GM19193 (cell line): Measurements from ENCODE around the gene FAM217A.

Experiments used
- POLR2A ChIP-seq: IDR thresholded peaks from 4 replicates; pipeline ENCODE4 v1.6.1; 2011; ENCODE audit not compliant: insufficient read depth, insufficient read length; ENCODE audit errors: extremely low read depth

Gene FAM217A

DNA sequence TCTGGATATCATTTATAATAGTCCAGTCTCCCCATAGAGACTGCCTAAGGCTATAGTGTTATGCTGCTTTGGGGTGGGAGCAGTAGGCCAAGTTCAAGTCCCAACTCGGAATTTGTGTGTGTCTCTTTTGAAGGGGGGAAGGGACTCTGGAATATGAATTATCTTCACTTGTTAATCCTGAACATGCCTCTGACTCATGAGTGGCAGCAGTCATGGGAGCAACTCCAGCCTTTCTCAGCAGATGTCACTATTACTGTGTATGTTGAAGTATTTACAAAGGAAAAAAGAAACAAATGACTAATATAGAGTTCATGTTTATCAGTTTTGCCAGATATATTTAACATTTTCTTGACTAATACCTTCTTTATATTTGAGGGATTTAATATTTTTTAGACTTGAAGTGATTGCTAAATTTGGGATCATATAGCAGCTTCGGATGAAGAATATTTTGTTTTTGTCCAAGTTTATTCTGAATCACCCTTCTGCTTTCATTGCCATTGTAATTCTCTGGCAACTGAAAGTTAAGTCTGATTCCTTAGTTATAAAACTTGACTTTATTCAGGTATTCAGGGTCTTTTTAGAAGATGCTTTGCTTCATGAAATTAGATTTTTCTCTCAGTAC, 23.4 kb downstream of the FAM217A start:
- TF ChIP-seq POLR2A, result no peak

DNA sequence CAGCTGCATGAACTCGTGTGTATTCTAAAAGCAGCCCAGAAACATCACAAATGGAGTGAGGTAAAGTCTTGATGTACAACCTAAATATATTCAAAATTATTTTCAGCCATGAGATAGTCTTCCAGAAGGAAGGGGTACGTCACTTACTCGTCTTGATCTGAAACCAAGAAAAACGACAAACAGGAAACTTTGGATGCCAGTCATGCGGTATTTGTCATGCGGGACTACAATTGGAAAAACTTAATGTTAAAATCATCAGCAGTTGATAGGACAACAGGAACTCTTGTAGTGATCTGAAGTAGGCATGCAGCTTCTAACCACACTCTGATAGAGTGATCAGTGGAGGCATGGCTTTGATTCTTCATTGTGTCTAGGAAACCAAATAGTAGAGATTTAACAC, 29.7 kb downstream of the FAM217A start:
- TF ChIP-seq POLR2A, result no peak

DNA sequence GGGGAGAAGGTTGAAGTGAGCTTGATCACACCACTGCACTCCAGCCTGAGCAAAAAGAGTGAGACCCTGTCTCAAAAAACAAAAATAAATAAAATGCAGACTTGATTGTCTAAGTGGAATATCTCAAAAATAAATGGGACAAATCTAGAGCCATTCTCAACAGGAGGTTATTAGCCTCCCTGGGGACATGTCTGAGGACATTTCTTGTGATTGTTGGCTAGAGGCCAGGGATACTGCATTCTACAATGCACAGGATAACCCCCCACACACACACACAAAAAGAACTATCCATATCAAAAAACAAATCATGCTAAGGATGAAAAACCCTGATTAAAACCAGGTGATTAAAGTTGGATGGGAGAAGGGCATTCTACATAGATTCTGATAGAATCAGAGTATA, 37.5 kb downstream of the FAM217A start:
- TF ChIP-seq POLR2A, result no peak

DNA sequence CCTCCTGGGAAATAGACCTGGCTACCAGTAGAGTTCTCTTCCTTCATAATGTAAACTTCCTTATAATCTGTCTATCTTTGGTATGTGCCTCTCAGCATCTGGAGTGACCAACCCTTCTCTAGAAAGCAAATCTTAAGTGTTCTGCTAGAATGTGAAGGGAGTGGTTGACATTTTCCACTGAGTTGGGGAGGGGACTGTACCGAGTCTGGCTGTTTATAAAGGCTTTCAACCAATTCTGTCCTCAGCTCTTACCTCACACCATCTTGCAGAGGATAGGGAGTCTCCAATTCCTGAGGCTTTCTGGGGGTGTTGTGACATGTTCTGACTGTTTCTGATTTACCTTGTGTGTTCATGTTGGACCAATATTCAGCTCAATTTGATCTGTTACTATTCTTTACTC, 39.6 kb downstream of the FAM217A start:
- no peak for TF ChIP-seq POLR2A

DNA sequence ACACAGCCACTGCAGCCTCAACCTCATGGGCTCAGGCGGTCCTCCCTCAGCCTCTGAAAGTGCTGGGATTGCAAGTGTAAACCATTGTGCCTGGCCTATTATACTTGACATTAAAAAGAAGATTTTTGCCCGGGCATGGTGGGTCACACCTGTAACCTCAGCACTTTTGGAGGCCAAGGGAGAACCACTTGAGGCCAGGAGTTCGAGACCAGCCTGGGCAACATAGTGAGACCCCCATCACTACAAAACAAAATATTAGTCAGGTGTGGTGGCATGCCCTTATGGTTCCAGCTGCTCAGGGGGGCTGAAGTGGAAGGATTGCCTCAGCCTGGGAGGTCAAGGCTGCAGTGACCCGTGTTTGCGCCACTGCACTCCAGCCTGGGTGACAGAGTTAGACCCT, 42.4 kb downstream of the FAM217A start:
- TF ChIP-seq POLR2A, result no peak

DNA sequence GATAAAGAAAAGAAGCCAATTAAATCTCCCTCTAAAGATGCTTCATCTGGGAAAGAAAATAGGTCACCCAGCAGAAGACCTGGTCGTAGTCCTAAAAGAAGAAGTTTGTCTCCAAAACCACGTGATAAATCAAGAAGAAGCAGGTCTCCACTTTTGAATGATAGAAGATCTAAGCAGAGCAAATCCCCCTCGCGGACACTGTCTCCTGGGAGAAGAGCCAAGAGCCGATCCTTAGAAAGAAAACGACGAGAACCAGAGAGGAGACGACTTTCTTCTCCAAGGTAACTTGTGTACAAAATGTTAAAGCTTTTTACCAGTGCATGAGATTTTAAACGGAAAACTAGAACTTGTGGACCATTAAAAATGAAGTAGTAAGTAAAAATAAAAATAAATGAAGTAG, 46.5 kb downstream of the FAM217A start:
- no peak for TF ChIP-seq POLR2A

DNA sequence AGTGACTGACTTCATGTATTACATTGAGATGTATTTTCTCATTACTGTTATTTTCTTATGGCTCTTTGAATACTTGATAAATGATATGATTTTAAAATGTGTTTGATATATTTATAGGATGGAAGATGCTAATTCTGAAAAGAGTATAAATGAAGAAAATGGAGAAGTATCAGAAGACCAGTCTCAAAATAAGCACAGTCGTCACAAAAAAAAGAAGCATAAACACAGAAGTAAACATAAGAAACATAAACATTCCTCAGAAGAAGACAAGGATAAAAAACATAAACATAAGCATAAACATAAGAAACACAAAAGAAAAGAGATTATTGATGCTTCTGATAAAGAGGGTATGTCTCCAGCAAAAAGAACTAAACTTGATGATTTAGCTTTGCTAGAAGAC, 47.5 kb downstream of the FAM217A start:
- TF ChIP-seq POLR2A, result no peak

DNA sequence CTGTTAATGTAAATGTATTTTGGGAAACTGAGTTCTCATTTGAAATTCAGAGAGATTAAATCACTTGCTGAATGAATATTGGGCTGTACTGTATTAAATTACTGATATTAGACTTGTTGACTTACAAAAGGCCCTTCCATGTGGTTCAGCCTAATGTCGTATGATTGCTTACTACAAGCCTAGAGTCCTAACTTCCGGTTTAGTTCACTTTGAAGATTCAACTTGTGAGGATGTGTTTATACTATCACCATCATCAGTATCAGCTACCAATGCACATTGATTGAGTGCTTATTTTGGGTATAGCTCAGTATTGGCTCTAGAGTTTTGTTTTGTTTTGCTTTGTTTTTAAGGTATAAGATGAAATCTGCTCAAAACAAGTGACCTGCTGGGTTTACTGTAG, 48.3 kb downstream of the FAM217A start:
- TF ChIP-seq POLR2A, result no peak

DNA sequence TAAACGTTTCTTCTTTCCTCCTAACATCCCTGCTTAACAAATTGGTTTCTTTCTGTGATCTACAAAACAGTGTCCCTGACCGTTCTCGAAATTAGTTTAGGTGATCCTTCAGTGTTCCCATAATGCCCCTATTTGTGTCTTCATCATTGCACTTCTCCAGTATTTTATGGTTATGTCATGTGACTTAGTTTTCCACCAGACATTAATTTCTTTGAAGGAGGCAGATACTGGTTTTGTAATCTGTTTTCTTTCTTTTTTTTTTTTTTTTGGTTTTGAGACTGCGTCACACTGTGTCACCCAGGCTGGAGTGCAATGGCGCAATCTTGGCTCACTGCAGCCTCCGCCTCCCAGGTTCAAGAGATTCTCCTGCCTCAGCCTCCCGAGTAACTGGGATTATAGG, 49.2 kb downstream of the FAM217A start:
- no peak for TF ChIP-seq POLR2A

DNA sequence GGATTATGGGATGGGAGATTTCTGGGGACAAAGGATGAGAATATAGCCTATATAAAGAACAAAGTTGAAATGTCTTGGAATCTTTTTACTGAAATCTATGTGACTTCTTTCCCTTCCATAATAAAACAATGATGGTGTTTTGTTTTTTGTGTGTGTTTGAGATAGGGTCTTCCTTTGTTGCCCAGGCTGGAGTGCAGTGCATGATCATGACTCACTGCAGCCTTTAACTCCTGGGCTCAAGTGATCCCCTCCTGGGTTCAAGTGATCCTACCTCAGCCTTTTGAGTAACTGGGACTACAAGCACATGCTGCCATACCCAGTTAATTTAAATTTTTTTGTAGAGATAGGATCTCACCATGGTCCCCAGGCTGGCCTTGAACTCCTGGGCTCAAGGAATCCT, 50.9 kb downstream of the FAM217A start:
- TF ChIP-seq POLR2A, result no peak

DNA sequence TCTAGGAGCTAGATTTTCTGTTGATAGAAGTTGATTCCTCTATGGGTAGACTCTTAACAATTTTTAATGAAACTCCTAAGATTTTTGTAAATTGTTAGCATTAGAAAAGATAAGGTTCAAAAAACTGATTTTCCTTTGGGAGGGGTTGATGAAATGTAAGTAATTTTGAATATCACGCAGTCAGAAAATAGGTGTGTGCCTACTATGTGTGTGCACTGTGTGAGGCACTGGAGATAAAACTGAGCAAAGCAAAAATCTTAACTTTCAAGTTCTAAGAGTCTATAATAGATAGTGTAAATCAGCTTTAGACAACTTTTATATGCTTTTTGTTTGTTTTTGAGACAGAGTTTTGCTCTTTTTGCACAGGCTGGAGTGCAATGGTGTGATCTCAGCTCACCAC, 53.3 kb downstream of the FAM217A start:
- no peak for TF ChIP-seq POLR2A

DNA sequence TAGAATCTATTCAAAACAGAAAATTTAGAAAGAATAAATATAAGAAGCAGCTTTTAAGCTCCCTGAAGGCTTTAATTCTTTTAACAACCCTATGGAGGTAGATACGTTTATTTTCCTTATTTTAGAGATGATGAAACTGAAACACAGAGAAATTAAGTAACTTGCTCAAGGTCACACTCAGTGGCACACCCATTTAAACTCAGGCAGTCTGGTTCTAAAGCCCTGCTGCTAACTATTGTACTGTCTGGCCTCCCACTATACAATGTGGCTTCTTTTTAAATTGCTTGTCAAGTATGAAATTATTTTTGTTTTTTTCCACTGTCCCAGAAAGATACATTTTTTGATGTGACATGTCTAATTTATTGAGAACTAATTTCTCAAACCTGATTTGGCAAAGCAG, 55.7 kb downstream of the FAM217A start:
- TF ChIP-seq POLR2A, result no peak

DNA sequence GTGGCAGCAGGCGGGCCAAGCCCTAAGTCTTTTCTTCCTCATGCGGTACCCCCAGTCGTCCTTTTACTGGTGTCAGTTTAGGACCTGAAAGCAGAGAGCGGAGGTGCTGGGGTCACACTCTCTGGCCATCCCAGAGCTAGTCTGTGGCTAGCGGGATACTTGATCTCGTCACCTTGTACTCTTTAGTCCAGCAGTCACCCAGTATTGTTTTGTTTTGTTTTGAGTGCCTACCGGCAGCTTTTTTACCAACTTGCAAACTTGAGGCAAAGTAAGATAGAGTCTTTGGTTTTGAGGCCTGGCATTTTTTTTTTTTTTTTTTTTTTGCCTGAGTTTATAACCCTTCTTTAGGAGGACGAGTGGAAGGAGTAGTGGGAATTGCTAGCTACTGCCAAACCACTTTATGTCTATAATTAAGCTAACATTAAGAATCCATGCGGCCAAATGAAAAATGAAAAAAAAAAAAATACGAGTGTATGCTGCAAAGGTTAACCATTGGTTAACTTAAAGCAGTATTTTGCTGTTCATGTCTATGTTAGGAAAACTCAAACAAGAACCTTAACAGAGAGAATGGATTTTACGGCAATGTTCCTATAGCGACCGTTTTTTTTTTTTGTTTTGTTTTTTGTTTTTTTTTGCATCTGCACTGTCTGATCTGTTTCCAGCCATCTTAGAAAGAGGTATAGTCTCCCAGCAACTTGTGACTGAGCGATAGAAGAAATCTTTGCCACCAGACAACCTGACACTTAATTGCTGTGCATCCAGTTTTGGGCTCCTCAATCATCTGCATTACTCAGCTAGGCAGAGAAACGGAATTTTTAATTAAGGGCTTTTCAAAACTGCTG, 56.9 kb downstream of the FAM217A start:
- TF ChIP-seq POLR2A, result no peak

DNA sequence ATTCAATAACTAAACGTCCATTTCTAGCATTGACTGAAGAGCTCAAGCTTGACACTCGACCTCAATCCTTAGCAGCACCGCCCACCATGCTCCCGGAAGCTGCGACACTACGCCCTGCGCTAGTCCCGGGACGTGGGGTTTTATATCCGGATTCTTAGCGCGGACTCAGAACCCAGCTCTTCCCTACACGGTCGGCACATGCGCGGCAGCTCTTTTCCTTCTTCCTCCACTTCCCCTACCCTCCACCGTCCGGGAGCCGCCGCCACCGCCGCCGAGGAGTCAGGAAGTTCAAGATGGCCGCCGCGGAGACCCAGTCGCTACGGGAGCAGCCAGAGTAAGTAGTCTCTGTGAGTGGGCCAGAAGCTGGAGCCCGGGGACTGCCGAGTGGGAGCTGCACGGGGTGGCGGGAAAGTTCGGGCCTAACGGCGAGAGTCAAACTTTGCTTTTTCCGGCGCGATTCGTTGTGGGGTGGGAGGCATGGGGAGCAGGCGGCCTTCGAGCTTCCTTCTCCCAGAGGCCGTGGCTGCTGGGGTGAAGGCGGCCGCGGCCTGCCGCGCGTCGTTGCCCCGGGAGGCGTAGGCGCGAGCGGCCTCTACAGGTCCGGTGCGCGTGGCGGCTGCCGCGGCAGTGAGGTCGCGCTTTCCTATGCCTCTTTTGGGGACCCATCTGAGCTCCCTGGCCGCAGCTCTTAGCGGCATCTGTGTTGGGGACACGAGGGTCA, 57.6 kb downstream of the FAM217A start:
- TF ChIP-seq POLR2A, result peak; percentile 85

DNA sequence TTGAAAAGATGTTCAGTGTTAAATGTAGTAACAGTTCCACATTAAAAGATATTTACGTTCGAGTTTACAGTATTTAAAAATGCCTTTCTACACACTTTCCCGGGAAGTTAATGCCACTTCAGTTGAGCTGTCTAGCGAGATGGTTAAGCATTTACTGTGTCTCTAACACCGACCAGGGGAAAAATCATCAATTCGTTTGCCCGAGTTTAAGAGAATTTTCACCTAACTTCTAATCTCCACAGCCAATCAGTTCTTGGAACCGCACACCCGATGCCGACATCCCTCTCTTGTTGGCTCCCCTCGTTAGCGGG, 58.2 kb downstream of the FAM217A start:
- no peak for TF ChIP-seq POLR2A

DNA sequence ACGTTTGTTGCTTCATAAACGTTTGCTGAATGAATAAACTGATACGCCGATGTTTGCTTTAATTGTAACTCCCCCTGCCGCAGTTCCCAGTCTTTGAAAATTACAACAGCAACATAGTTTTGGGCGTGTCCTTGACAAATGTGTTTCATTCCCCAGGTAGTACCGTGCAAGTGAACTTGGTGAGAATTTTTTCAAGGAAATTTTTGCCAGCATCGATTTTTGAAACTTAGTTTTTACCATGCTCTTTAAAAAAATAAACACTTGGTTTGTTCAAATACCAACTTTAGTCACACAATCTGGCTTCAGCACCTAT, 60.1 kb downstream of the FAM217A start:
- TF ChIP-seq POLR2A, result no peak
